ENCODE measurements around the gene ALDH2. TPM values are rescaled to one million over a fixed set of nuclear protein-coding genes. Genes with fewer than 3 reads are reported as not detected.

Gene ALDH2
- total and polyA plus RNA-seq, 10 of the 15 experiments (the other 5 are each of a cell fraction or from before 2014, with no cell fraction given): 1.4 to 16.4 (median 8.7) TPM

DNA sequence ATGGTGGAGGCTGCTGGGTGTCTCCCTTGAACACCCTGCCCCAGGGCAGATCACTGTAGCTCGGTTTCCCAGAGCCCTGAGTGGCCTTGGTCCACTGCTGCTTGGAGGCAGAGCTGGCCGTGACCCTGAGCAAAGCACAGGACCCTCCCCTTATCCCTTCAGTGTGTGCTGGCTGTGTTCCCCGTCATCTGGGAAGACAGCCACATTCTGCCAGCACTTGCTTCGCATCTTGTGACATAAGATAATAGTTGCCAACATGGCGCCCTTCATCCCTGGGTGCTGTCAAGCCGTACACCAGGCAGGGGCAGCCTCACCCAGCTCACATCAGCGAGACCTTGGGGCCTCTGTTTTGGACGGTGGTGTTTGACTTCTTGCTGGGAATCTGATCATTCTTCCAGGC lies 12.1 kb upstream of the ALDH2 start (continued):
- TF ChIP-seq RAD21 (IDR thresholded peaks at IDR 0.05; ENCODE audit: insufficient read depth, low read depth, low read length) (no peak), BCL11A (IDR thresholded peaks at IDR 0.05; ENCODE audit: low read depth, low read length) (no peak), PML (IDR thresholded peaks at IDR 0.05; ENCODE audit: low read length) (no peak), ESRRA (IDR thresholded peaks at IDR 0.05; ENCODE audit: low read length) (no peak)
- TF ChIP-seq, protein P1, sequence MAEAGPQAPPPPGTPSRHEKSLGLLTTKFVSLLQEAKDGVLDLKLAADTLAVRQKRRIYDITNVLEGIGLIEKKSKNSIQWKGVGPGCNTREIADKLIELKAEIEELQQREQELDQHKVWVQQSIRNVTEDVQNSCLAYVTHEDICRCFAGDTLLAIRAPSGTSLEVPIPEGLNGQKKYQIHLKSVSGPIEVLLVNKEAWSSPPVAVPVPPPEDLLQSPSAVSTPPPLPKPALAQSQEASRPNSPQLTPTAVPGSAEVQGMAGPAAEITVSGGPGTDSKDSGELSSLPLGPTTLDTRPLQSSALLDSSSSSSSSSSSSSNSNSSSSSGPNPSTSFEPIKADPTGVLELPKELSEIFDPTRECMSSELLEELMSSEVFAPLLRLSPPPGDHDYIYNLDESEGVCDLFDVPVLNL (IDR thresholded peaks at IDR 0.05; ENCODE audit: low read depth, low read length): no peak
- TF ChIP-seq, protein P2, sequence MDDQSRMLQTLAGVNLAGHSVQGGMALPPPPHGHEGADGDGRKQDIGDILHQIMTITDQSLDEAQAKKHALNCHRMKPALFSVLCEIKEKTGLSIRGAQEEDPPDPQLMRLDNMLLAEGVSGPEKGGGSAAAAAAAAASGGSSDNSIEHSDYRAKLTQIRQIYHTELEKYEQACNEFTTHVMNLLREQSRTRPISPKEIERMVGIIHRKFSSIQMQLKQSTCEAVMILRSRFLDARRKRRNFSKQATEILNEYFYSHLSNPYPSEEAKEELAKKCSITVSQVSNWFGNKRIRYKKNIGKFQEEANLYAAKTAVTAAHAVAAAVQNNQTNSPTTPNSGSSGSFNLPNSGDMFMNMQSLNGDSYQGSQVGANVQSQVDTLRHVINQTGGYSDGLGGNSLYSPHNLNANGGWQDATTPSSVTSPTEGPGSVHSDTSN (IDR thresholded peaks at IDR 0.05; ENCODE audit: insufficient replicate concordance, low read depth, low read length): no peak

DNA sequence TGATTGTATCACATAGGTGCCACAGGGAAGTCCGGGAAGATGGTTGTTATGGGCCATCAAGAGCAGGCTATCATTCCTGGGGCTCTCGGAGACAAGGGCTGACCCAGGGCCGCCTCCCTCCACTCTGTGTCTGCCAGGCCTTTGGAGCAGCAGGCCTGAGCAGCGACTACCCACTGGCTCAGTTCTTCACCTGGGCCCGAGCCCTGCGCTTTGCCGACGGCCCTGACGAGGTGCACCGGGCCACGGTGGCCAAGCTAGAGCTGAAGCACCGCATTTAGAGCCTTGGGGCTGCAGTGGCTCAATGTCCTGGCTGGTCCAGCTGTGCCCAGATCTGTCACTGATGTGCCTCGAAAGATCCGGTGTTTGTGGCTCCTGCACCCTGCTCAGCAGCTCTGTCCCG lies 10.5 kb upstream of the ALDH2 start:
- FAIRE-seq (no peak), ATAC-seq (no peak), DNase-seq (ENCODE audit: low read depth, low spot score) (no peak)
- intact Hi-C loops (cut with micrococcal nuclease; ENCODE audit: unreplicated experiment) (no loop called here), in situ Hi-C loops (cut with MboI) (loop anchor here (10.0 kb wide), 1 partner anchor 59 kb away; no protein-coding TSS in a partner anchor)
- no peak overlapping the region for H3K27ac ChIP-seq (ENCODE audit: control insufficient read depth, insufficient read depth)
- no peaks in the 10 kb centered on the region for H3K9me3 ChIP-seq (replicated peaks; ENCODE audit: control insufficient read depth, insufficient read depth, low read length)
- H4K20me1 ChIP-seq (ENCODE audit: control insufficient read depth, insufficient read depth): no peaks in the 10 kb centered on the region
- ChIA-PET RAD21 (ENCODE audit: unreplicated experiment) (no interaction called here), SMC1A (ENCODE audit: uncharacterized antibody, unreplicated experiment) (interaction anchor here (2.6 kb wide), 1 partner anchor 57 kb away, joined by 12 read pairs; no protein-coding TSS in a partner anchor), POLR2A (interaction anchor here (0.5 to 0.6 kb wide), 2 partner anchors 33 to 440 kb away, joined by 3 to 4 read pairs; no protein-coding TSS in a partner anchor), CTCF (interaction anchor here (7.0 kb wide), 1 partner anchor 57 kb away, joined by 170 read pairs; no protein-coding TSS in a partner anchor)
- H3K27me3 ChIP-seq (replicated peaks in 1 of 2; ENCODE audit: control insufficient read depth in 2 of 2, insufficient read depth in 2 of 2, low read length in 1 of 2): no peaks in the 10 kb centered on the region
- no TSS peak for BruUV-seq (replicated peaks)
- no peak overlapping the region for H3K4me2 ChIP-seq (ENCODE audit: control insufficient read depth, insufficient read depth)
- H3K36me3 ChIP-seq (ENCODE audit: control insufficient read depth in 2 of 2, insufficient read depth in 2 of 2, low read length in 1 of 2): no peaks in the 10 kb centered on the region
- 95% methylated on average over 15 of the region's 15 CpGs for WGBS (ENCODE audit: insufficient coverage, insufficient replicate concordance, low lambda C conversion rate, missing lambda C conversion rate)
- H3K79me2 ChIP-seq (ENCODE audit: control insufficient read depth, insufficient read depth, low read length): no peaks in the 10 kb centered on the region
- H2AFZ ChIP-seq (ENCODE audit: control insufficient read depth, low read depth, low read length): no peak overlapping the region
- H3K4me1 ChIP-seq (ENCODE audit: control insufficient read depth, insufficient read depth, low read length): peaks cover 27% of the 10 kb centered on the region
- no peak overlapping the region for H3K9ac ChIP-seq (ENCODE audit: control insufficient read depth, insufficient read depth, low read length)
- H3K4me3 ChIP-seq: no peak overlapping the region
- no peak for TF ChIP-seq ZSCAN29 (IDR thresholded peaks at IDR 0.05)
- no peak for TF ChIP-seq JUNB (IDR thresholded peaks at IDR 0.05)
- no peak for TF ChIP-seq HDAC6 (IDR thresholded peaks at IDR 0.05; ENCODE audit: unreplicated experiment)
- TF ChIP-seq, protein P3, sequence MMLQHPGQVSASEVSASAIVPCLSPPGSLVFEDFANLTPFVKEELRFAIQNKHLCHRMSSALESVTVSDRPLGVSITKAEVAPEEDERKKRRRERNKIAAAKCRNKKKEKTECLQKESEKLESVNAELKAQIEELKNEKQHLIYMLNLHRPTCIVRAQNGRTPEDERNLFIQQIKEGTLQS (IDR thresholded peaks at IDR 0.05; ENCODE audit: borderline replicate concordance, extremely low read depth, low read depth, low read length): no peak
- TF ChIP-seq, protein P4, sequence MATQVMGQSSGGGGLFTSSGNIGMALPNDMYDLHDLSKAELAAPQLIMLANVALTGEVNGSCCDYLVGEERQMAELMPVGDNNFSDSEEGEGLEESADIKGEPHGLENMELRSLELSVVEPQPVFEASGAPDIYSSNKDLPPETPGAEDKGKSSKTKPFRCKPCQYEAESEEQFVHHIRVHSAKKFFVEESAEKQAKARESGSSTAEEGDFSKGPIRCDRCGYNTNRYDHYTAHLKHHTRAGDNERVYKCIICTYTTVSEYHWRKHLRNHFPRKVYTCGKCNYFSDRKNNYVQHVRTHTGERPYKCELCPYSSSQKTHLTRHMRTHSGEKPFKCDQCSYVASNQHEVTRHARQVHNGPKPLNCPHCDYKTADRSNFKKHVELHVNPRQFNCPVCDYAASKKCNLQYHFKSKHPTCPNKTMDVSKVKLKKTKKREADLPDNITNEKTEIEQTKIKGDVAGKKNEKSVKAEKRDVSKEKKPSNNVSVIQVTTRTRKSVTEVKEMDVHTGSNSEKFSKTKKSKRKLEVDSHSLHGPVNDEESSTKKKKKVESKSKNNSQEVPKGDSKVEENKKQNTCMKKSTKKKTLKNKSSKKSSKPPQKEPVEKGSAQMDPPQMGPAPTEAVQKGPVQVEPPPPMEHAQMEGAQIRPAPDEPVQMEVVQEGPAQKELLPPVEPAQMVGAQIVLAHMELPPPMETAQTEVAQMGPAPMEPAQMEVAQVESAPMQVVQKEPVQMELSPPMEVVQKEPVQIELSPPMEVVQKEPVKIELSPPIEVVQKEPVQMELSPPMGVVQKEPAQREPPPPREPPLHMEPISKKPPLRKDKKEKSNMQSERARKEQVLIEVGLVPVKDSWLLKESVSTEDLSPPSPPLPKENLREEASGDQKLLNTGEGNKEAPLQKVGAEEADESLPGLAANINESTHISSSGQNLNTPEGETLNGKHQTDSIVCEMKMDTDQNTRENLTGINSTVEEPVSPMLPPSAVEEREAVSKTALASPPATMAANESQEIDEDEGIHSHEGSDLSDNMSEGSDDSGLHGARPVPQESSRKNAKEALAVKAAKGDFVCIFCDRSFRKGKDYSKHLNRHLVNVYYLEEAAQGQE (IDR thresholded peaks at IDR 0.05; ENCODE audit: low read depth, low read length): no peak
- no peak for TF ChIP-seq MTA3 (IDR thresholded peaks at IDR 0.05; ENCODE audit: borderline replicate concordance, low read length)
- TF ChIP-seq, protein P5, sequence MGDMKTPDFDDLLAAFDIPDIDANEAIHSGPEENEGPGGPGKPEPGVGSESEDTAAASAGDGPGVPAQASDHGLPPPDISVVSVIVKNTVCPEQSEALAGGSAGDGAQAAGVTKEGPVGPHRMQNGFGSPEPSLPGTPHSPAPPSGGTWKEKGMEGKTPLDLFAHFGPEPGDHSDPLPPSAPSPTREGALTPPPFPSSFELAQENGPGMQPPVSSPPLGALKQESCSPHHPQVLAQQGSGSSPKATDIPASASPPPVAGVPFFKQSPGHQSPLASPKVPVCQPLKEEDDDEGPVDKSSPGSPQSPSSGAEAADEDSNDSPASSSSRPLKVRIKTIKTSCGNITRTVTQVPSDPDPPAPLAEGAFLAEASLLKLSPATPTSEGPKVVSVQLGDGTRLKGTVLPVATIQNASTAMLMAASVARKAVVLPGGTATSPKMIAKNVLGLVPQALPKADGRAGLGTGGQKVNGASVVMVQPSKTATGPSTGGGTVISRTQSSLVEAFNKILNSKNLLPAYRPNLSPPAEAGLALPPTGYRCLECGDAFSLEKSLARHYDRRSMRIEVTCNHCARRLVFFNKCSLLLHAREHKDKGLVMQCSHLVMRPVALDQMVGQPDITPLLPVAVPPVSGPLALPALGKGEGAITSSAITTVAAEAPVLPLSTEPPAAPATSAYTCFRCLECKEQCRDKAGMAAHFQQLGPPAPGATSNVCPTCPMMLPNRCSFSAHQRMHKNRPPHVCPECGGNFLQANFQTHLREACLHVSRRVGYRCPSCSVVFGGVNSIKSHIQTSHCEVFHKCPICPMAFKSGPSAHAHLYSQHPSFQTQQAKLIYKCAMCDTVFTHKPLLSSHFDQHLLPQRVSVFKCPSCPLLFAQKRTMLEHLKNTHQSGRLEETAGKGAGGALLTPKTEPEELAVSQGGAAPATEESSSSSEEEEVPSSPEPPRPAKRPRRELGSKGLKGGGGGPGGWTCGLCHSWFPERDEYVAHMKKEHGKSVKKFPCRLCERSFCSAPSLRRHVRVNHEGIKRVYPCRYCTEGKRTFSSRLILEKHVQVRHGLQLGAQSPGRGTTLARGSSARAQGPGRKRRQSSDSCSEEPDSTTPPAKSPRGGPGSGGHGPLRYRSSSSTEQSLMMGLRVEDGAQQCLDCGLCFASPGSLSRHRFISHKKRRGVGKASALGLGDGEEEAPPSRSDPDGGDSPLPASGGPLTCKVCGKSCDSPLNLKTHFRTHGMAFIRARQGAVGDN (IDR thresholded peaks at IDR 0.05): no peak

All from GM12878 (cell line).